Measurements from ENCODE around the gene IPO5.

DNA sequence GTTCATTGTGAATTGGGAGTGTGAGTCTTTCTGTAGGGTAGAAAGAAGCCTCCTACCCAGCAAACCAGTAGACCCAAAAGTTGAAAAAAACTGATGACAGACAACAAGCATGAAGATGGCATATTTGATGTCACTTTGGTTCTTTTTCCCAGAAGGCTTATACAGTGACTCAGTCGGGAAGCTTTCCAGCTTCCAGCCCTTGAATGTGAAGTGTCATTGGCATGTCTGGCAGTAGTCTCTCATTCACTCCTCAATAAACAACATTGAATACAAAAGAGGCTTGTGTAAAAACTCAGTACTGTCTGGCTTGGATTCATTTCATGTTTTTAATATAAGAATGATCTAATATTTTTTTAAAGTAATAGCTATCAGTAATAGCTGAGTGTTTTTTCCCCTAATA is 68.7 kb downstream of the IPO5 start:
- TF ChIP-seq, protein P1, sequence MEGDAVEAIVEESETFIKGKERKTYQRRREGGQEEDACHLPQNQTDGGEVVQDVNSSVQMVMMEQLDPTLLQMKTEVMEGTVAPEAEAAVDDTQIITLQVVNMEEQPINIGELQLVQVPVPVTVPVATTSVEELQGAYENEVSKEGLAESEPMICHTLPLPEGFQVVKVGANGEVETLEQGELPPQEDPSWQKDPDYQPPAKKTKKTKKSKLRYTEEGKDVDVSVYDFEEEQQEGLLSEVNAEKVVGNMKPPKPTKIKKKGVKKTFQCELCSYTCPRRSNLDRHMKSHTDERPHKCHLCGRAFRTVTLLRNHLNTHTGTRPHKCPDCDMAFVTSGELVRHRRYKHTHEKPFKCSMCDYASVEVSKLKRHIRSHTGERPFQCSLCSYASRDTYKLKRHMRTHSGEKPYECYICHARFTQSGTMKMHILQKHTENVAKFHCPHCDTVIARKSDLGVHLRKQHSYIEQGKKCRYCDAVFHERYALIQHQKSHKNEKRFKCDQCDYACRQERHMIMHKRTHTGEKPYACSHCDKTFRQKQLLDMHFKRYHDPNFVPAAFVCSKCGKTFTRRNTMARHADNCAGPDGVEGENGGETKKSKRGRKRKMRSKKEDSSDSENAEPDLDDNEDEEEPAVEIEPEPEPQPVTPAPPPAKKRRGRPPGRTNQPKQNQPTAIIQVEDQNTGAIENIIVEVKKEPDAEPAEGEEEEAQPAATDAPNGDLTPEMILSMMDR (conservative IDR thresholded peaks at IDR 0.05), result no peak
- no peak for TF ChIP-seq EZH2 (IDR thresholded peaks at IDR 0.05; ENCODE audit: low read depth)
